ENCODE results near the gene LTBP2. TPM values are rescaled to one million over a fixed set of nuclear protein-coding genes. Genes with fewer than 3 reads are reported as not detected.

Gene LTBP2
- total RNA-seq, 1 experiment from 2014 or later = 124 TPM

- CTCF ChIA-PET = interaction anchor here (0.5 kb wide), 1 partner anchor 76 kb away, joined by 5 read pairs; no protein-coding TSS in a partner anchor
- no peaks in the 10 kb centered on the region for H4K20me1 ChIP-seq (ENCODE audit: insufficient read depth)
- no peak for DNase-seq
- no TSS peak for BruUV-seq (replicated peaks)
- POLR2A ChIA-PET (ENCODE audit: unreplicated experiment) = no interaction called here
- intact Hi-C loops (cut with micrococcal nuclease; ENCODE audit: unreplicated experiment) = no loop called here
- no peaks in the 10 kb centered on the region for H3K27me3 ChIP-seq (ENCODE audit: insufficient read depth, low read depth)
- TF ChIP-seq EZH2 (IDR thresholded peaks at IDR 0.05; ENCODE audit: low read depth) = no peak
- TF ChIP-seq, protein P1, sequence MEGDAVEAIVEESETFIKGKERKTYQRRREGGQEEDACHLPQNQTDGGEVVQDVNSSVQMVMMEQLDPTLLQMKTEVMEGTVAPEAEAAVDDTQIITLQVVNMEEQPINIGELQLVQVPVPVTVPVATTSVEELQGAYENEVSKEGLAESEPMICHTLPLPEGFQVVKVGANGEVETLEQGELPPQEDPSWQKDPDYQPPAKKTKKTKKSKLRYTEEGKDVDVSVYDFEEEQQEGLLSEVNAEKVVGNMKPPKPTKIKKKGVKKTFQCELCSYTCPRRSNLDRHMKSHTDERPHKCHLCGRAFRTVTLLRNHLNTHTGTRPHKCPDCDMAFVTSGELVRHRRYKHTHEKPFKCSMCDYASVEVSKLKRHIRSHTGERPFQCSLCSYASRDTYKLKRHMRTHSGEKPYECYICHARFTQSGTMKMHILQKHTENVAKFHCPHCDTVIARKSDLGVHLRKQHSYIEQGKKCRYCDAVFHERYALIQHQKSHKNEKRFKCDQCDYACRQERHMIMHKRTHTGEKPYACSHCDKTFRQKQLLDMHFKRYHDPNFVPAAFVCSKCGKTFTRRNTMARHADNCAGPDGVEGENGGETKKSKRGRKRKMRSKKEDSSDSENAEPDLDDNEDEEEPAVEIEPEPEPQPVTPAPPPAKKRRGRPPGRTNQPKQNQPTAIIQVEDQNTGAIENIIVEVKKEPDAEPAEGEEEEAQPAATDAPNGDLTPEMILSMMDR (conservative IDR thresholded peaks at IDR 0.05) = no peak
- H3K9me2 ChIP-seq (ENCODE audit: insufficient read depth) = no peaks in the 10 kb centered on the region
- H3K4me2 ChIP-seq = no peak overlapping the region
- no peaks in the 10 kb centered on the region for H3K9me3 ChIP-seq (ENCODE audit: insufficient read depth, low read depth)
- no peaks in the 10 kb centered on the region for H3K36me3 ChIP-seq (ENCODE audit: low read depth)
- no peak overlapping the region for H3K27ac ChIP-seq
- no peaks in the 10 kb centered on the region for H3K79me2 ChIP-seq (ENCODE audit: low read depth)
- no peaks in the 10 kb centered on the region for H3F3A ChIP-seq (ENCODE audit: insufficient read depth, low read depth)
- H2AFZ ChIP-seq = no peak overlapping the region
- H3K4me1 ChIP-seq (replicated peaks; ENCODE audit: insufficient read depth) = no peaks in the 10 kb centered on the region
- no peak overlapping the region for H3K4me3 ChIP-seq
Observed at GRCh38 chr14:74463697-74464096, 148.3 kb downstream of the LTBP2 start.

DNA sequence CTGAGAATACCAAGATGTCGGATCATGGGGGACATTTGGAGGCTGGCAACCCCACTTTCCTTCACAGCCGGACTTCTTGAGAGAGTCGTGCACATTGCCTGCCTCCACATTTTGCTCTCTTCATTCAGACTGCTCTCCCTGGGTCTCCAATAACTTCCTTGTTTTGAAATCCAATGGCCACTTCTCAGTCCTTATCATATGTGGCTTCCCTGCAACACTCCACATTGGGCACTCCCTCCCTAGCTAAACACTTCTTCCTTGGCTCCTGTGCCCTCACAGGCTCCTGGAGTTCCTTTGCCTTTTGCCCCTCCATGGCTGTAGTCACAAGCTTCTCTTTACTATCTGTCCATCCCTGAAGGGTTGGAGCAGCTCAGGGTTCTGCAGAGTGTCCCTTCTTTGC lies 149.0 kb downstream of the LTBP2 start:
- no peaks in the 10 kb centered on the region for H3F3A ChIP-seq (ENCODE audit: insufficient read depth, low read depth)
- no peaks in the 10 kb centered on the region for H3K27me3 ChIP-seq (ENCODE audit: insufficient read depth, low read depth)
- no peaks in the 10 kb centered on the region for H3K9me3 ChIP-seq (ENCODE audit: insufficient read depth, low read depth)
- H3K4me2 ChIP-seq = no peak overlapping the region
- H4K20me1 ChIP-seq (ENCODE audit: insufficient read depth) = no peaks in the 10 kb centered on the region
- no peaks in the 10 kb centered on the region for H3K79me2 ChIP-seq (ENCODE audit: low read depth)
- no peak overlapping the region for H2AFZ ChIP-seq
- intact Hi-C loops (cut with micrococcal nuclease; ENCODE audit: unreplicated experiment) = no loop called here
- H3K4me1 ChIP-seq (replicated peaks; ENCODE audit: insufficient read depth) = no peaks in the 10 kb centered on the region
- TF ChIP-seq EZH2 (IDR thresholded peaks at IDR 0.05; ENCODE audit: low read depth) = no peak
- TF ChIP-seq, protein P1 (conservative IDR thresholded peaks at IDR 0.05) = no peak
- no peak overlapping the region for H3K27ac ChIP-seq
- DNase-seq = no peak
- CTCF ChIA-PET = interaction anchor here (0.5 to 0.6 kb wide), 2 partner anchors 75 to 415 kb away, joined by 3 to 5 read pairs; no protein-coding TSS in a partner anchor
- no peak overlapping the region for H3K4me3 ChIP-seq
- H3K36me3 ChIP-seq (ENCODE audit: low read depth) = no peaks in the 10 kb centered on the region
- POLR2A ChIA-PET (ENCODE audit: unreplicated experiment) = no interaction called here
- H3K9me2 ChIP-seq (ENCODE audit: insufficient read depth) = no peaks in the 10 kb centered on the region
- no TSS peak for BruUV-seq (replicated peaks)

- CTCF ChIA-PET = interaction anchor here (0.6 kb wide), 1 partner anchor 345 kb away, joined by 3 read pairs; no protein-coding TSS in a partner anchor
- BruUV-seq (replicated peaks) = no TSS peak
Observed at GRCh38 chr14:74459976-74460375, 152.1 kb downstream of the LTBP2 start.

More at GRCh38 chr14:74459976-74460375, 152.1 kb downstream of the LTBP2 start:
- TF ChIP-seq, protein P1 (conservative IDR thresholded peaks at IDR 0.05) = no peak
- TF ChIP-seq EZH2 (IDR thresholded peaks at IDR 0.05; ENCODE audit: low read depth) = no peak
- Histone ChIP-seq H3K4me3 (no peak overlapping the region), H3K79me2 (ENCODE audit: low read depth) (no peaks in the 10 kb centered on the region), H3F3A (ENCODE audit: insufficient read depth, low read depth) (peaks cover under 1% of the 10 kb centered on the region; the same call in 1 of the 2 replicates), H3K27ac (no peak overlapping the region), H2AFZ (no peak overlapping the region), H4K20me1 (ENCODE audit: insufficient read depth) (no peaks in the 10 kb centered on the region), H3K9me2 (ENCODE audit: insufficient read depth) (no peaks in the 10 kb centered on the region), H3K27me3 (ENCODE audit: insufficient read depth, low read depth) (no peaks in the 10 kb centered on the region), H3K4me1 (replicated peaks; ENCODE audit: insufficient read depth) (peaks cover 1% of the 10 kb centered on the region), H3K36me3 (ENCODE audit: low read depth) (no peaks in the 10 kb centered on the region), H3K9me3 (ENCODE audit: insufficient read depth, low read depth) (no peaks in the 10 kb centered on the region), H3K4me2 (no peak overlapping the region)
- no peak for DNase-seq
- POLR2A ChIA-PET (ENCODE audit: unreplicated experiment) = no interaction called here
- intact Hi-C loops (cut with micrococcal nuclease; ENCODE audit: unreplicated experiment) = no loop called here

All from PC-9 (cell line).